Liver (tissue), 9 donors: Measurements from ENCODE around the gene RBBP6. TPM values are rescaled to one million over a fixed set of nuclear protein-coding genes. Genes with fewer than 3 reads are reported as not detected.

Experiments
- DNase-seq: peaks from one replicate; pipeline ENCODE4 v3.0.0-alpha.2; 2017; ENCODE audit warnings: low spot score
- H3K27ac ChIP-seq, 2 donors: one replicate each; pipeline ENCODE4 v1.7.0; 2013; ENCODE audit warnings: inconsistent platforms in 2 of 2, low read length in 2 of 2, control low read depth in 1 of 2, low read depth in 1 of 2, mild to moderate bottlenecking in 1 of 2
- H3K27me3 ChIP-seq, 4 donors: one replicate each; pipeline versions ENCODE4 v1.6.1 to v1.7.0; 2013; ENCODE audit warnings: low read length in 3 of 4, inconsistent platforms in 1 of 4, mild to moderate bottlenecking in 1 of 4, moderate library complexity in 1 of 4; ENCODE audit not compliant: control insufficient read depth in 4 of 4, insufficient read depth in 4 of 4
- H3K36me3 ChIP-seq, 4 donors: one replicate each; pipeline versions ENCODE4 v1.6.1 to v1.7.0; 2013; ENCODE audit warnings: low read length in 3 of 4, mild to moderate bottlenecking in 3 of 4, low read depth in 1 of 4, moderate library complexity in 1 of 4; ENCODE audit not compliant: control insufficient read depth in 4 of 4, insufficient read depth in 3 of 4
- H3K4me1 ChIP-seq, 4 donors: one replicate each; pipeline versions ENCODE4 v1.6.1 to v1.7.0; 2013; ENCODE audit warnings: low read length in 3 of 4, mild to moderate bottlenecking in 3 of 4, moderate library complexity in 1 of 4; ENCODE audit not compliant: control insufficient read depth in 4 of 4, insufficient read depth in 4 of 4
- H3K4me3 ChIP-seq, 3 donors: one replicate each; pipeline versions ENCODE4 v1.6.1 to v1.7.0; 2013; ENCODE audit warnings: low read length in 3 of 3, control low read depth in 1 of 3, low read depth in 1 of 3, mild to moderate bottlenecking in 1 of 3
- H3K9ac ChIP-seq, 2 donors: one replicate each; pipeline ENCODE4 v1.7.0; 2013; ENCODE audit warnings: low read length in 2 of 2, mild to moderate bottlenecking in 2 of 2, moderate library complexity in 2 of 2, control low read depth in 1 of 2, low read depth in 1 of 2
- H3K9me3 ChIP-seq, 4 donors: one replicate each; pipeline versions ENCODE4 v1.6.1 to v1.7.0; 2013; ENCODE audit warnings: low read length in 3 of 4; ENCODE audit not compliant: control insufficient read depth in 4 of 4
- ATF3 ChIP-seq: IDR thresholded peaks from 2 replicates; pipeline ENCODE4 v1.6.1; 2016; ENCODE audit warnings: antibody characterized with exemption
- CTCF ChIP-seq: fragments of 150-350 bp; IDR thresholded peaks from 2 replicates; pipeline ENCODE4 v1.5.1; 2017; ENCODE audit warnings: improper control_type of control experiment, low read depth, low read length; ENCODE audit not compliant: missing input control
- EGR1 ChIP-seq, 2 donors: IDR thresholded peaks; 2 replicates each; pipeline ENCODE4 v1.6.1; 2016 to 2018; ENCODE audit warnings: antibody characterized with exemption in 2 of 2, low read depth in 2 of 2
- FOXA1 ChIP-seq: IDR thresholded peaks from 2 replicates; pipeline ENCODE4 v1.6.1; 2016; ENCODE audit warnings: antibody characterized with exemption
- FOXA2 ChIP-seq: IDR thresholded peaks from 2 replicates; pipeline ENCODE4 v1.6.1; 2016; ENCODE audit warnings: antibody characterized with exemption
- GABPA ChIP-seq, 2 donors: IDR thresholded peaks in 1 of 2; conservative IDR thresholded peaks in 1 of 2; 2 replicates each; pipeline ENCODE4 v1.6.1; 2016; ENCODE audit warnings: antibody characterized with exemption in 2 of 2, mild to moderate bottlenecking in 1 of 2, moderate library complexity in 1 of 2
- HNF4A ChIP-seq, 2 donors: conservative IDR thresholded peaks; 2 replicates each; pipeline ENCODE4 v1.6.1; 2016; ENCODE audit warnings: antibody characterized with exemption in 2 of 2, mild to moderate bottlenecking in 2 of 2
- HNF4G ChIP-seq: IDR thresholded peaks from 2 replicates; pipeline ENCODE4 v1.6.1; 2016; ENCODE audit warnings: antibody characterized with exemption
- JUND ChIP-seq, 2 donors: IDR thresholded peaks; 2 replicates each; pipeline ENCODE4 v1.6.1; 2016; ENCODE audit warnings: antibody characterized with exemption in 2 of 2
- MAX ChIP-seq: IDR thresholded peaks from 2 replicates; pipeline ENCODE4 v1.6.1; 2016; ENCODE audit warnings: antibody characterized with exemption
- NR2F2 ChIP-seq: IDR thresholded peaks from 2 replicates; pipeline ENCODE4 v1.6.1; 2016; ENCODE audit warnings: antibody characterized with exemption
- REST ChIP-seq: IDR thresholded peaks from 2 replicates; pipeline ENCODE4 v1.6.1; 2016; ENCODE audit warnings: antibody characterized with exemption, mild to moderate bottlenecking
- RXRA ChIP-seq, 2 donors: IDR thresholded peaks; 2 replicates each; pipeline ENCODE4 v1.6.1; 2017 to 2018; ENCODE audit warnings: antibody characterized with exemption in 2 of 2, mild to moderate bottlenecking in 1 of 2
- TAF1 ChIP-seq: conservative IDR thresholded peaks from 2 replicates; pipeline ENCODE4 v1.6.1; 2016; ENCODE audit warnings: antibody characterized with exemption, mild to moderate bottlenecking
- ZBTB33 ChIP-seq: IDR thresholded peaks from 2 replicates; pipeline ENCODE4 v1.6.1; 2016; ENCODE audit warnings: antibody characterized with exemption
- WGBS: extraction: QIAGEN DNeasy Blood & Tissue Kit; methylation state at CpG from one replicate; pipeline ENCODE4 v1.1.7; 2013; 5-methylcytosine and 5-hydroxymethylcytosine counted together
- polyA plus RNA-seq, 2 donors: library from polyadenylated mRNA; stranded (reverse) in 1 of 2; unstranded in 1 of 2; fragments of 200-250 nt in 1 of 2; fragments of >200 nt in 1 of 2; fragmentation: Nextera tagmentation in 1 of 2; extraction: Ambion mirVana in 1 of 2; gene quantifications; one replicate each; pipeline versions ENCODE4 v1.2.1 to v1.2.3, GENCODE V29; 2013 to 2015
- total RNA-seq, 2 donors: library from RNA; depleted of rRNA; stranded (reverse); fragments of >200 nt; gene quantifications; one replicate each; pipeline ENCODE4 v1.2.3, GENCODE V29; 2014
- donor health status: healthy.
- donor health status: healthy.
- donor health status: healthy.
- donor health status: healthy.
- donor health status: healthy.

Gene RBBP6
- total and polyA plus RNA-seq, 4 donors, result 8.1 to 35.8 (median 11.8) TPM

- Histone ChIP-seq H3K4me1 (no peaks in the 10 kb centered on the region), H3K36me3 (no peaks in the 10 kb centered on the region), H3K27ac (no peak overlapping the region), H3K4me3 (no peak overlapping the region), H3K9ac (no peak overlapping the region), H3K27me3 (peaks cover 0 to 3% (median 0%) of the 10 kb centered on the region in 4 donors), H3K9me3 (no peaks in the 10 kb centered on the region)
- no peak for DNase-seq
- TF ChIP-seq REST (no peak), MAX (no peak), EGR1 (IDR thresholded peaks at IDR 0.05; ENCODE audit: low read depth in 2 of 2) (no peak), FOXA1 (no peak), CTCF (no peak), TAF1 (no peak), RXRA (IDR thresholded peaks at IDR 0.05) (no peak), GABPA (IDR thresholded peaks at IDR 0.05 in 1 of 2, conservative IDR thresholded peaks at IDR 0.05 in 1 of 2) (no peak), JUND (IDR thresholded peaks at IDR 0.05) (no peak), NR2F2 (no peak), ATF3 (no peak), FOXA2 (no peak), HNF4A (conservative IDR thresholded peaks at IDR 0.05) (no peak)
- 78% methylated on average over 4 of the region's 4 CpGs for WGBS
Observed at GRCh38 chr16:24505959-24506358, 33.4 kb upstream of the RBBP6 start.

GRCh38 chr16:24507959-24508480 lies 31.3 kb upstream of the RBBP6 start:
- WGBS, result 84% methylated on average over 5 of the region's 5 CpGs
- Histone ChIP-seq H3K9ac (no peak overlapping the region), H3K27me3 (peaks cover 0 to 3% (median 0%) of the 10 kb centered on the region in 4 donors), H3K9me3 (no peaks in the 10 kb centered on the region), H3K27ac (no peak overlapping the region), H3K4me1 (no peaks in the 10 kb centered on the region), H3K36me3 (no peaks in the 10 kb centered on the region), H3K4me3 (no peak overlapping the region)
- TF ChIP-seq HNF4A (conservative IDR thresholded peaks at IDR 0.05) (no peak), ZBTB33 (no peak), FOXA2 (no peak), HNF4G (no peak), RXRA (IDR thresholded peaks at IDR 0.05) (no peak)
- no peak for DNase-seq
